LNCaP clone FGC (cell line): Measurements from ENCODE around the gene LASP1.

Experiments
- DNase-seq: peaks from one replicate; pipeline ENCODE4 v3.0.0-alpha.2; 2011; ENCODE audit warnings: low read depth
- H3K4me3 ChIP-seq: 2 replicates; pipeline ENCODE4 v1.5.1; 2011; ENCODE audit warnings: mild to moderate bottlenecking, low read depth, low read length, control low read depth
- TF ChIP-seq, protein P1 (sequence below): IDR thresholded peaks from 2 replicates; pipeline ENCODE4 v1.5.1; 2012; ENCODE audit warnings: mild to moderate bottlenecking; ENCODE audit not compliant: control insufficient read depth, insufficient read depth; ENCODE audit errors: extremely low read depth

The LASP1 gene

DNA sequence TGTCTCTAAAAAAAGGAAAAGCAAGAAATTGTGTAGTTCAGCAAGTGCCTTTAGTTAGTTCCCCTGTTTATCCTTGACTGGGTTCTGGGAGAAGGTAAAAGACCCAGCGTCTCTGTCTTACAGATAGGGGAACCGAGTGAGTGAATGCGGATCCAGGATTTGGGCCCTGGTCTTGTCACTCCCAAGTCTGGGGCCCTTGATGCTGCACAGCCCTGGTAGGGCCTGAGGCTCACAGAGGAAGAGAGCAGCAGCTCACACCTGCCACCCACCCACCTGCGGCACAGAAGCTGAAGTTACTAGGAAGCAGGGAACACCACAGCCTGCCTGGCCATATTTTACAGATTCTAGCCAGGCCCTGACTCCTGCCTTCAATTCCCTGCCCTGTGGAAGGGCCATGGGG is 22.2 kb downstream of the LASP1 start:
- TF ChIP-seq, protein P1, sequence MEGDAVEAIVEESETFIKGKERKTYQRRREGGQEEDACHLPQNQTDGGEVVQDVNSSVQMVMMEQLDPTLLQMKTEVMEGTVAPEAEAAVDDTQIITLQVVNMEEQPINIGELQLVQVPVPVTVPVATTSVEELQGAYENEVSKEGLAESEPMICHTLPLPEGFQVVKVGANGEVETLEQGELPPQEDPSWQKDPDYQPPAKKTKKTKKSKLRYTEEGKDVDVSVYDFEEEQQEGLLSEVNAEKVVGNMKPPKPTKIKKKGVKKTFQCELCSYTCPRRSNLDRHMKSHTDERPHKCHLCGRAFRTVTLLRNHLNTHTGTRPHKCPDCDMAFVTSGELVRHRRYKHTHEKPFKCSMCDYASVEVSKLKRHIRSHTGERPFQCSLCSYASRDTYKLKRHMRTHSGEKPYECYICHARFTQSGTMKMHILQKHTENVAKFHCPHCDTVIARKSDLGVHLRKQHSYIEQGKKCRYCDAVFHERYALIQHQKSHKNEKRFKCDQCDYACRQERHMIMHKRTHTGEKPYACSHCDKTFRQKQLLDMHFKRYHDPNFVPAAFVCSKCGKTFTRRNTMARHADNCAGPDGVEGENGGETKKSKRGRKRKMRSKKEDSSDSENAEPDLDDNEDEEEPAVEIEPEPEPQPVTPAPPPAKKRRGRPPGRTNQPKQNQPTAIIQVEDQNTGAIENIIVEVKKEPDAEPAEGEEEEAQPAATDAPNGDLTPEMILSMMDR = no peak
- no peak overlapping the region for H3K4me3 ChIP-seq
- DNase-seq = no peak

DNA sequence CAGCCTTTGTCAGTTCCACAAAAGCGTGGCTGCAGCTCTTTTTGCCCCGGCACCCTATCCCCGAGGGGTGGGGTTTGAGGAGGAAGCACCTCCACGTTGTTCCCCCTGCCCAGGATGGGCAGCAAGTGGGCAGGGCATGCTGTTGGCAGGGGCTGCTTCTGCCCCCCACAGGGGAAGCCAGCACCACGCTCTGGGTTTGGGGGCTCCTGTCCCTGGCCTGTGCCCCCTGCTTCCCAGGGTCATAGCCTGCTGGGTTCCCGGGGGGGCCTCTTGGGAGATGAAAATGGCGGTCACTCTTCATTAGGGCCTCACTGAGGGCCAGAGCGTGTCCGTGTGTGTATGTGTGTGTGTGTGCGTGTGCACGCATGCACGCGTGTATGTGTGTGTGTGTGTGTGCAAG is 22.8 kb downstream of the LASP1 start:
- TF ChIP-seq, protein P1 = no peak
- H3K4me3 ChIP-seq = no peak overlapping the region
- no peak for DNase-seq

DNA sequence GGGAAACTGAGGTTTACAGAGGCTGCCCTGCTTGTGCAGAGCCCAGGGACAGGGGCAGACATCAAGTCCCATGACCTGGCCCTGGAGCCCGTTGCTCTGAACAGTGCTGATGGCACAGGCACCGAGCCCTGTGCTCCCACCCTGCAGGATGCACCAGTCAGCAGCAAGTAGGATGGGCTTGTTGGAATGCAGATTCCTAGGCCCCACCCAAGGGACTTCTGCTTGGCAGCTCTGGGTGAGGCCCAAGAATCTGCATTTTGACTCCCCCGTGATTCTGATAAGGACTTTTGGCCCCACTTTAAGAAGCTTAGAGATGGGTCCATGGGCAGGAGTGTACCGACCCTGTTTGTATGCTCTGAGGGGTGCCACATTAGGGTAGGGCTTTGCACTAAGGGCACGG is 23.3 kb downstream of the LASP1 start:
- TF ChIP-seq, protein P1 = no peak
- DNase-seq = no peak
- no peak overlapping the region for H3K4me3 ChIP-seq

DNA sequence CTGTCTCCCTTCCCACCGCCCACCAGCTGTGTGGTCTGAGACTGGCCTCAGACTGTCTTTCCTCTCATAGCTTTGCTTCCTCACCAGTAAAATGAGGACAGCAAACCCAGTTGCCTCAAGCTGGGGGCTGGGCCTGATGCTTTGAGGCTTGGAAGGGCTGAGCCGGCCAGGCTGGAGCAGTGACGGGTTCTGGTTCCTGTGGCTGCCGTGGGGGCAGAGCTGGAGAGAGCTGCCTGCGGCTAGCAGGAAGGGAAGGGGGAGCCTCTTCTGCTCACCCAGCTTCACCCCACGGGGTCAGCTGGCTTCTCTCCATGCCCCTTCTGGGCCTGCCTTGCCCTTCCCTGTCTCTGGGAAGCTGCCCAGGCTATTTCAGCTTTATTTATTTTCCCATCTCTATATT is 23.7 kb downstream of the LASP1 start:
- no peak for DNase-seq
- TF ChIP-seq, protein P1 = no peak
- H3K4me3 ChIP-seq = no peak overlapping the region

DNA sequence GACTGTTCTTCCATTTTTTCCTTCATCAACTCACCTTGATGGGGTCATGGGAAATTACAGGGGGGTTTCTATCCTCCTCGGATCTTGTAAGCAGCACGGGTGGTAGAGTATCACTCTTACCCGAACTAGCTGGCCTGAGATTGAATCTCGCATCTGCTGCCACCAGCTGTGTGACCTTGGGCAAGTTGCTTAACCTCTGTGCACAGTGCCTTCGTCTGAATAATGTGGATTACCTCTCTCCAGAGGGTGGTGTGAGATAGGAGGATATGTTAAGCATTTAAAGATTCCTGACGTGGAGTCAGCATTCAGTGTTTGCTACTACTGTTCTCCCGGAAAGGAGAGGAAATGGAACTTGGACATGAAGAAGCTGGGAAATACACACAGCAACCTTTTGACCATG is 24.4 kb downstream of the LASP1 start:
- no peak for DNase-seq
- TF ChIP-seq, protein P1 = no peak
- H3K4me3 ChIP-seq = no peak overlapping the region

DNA sequence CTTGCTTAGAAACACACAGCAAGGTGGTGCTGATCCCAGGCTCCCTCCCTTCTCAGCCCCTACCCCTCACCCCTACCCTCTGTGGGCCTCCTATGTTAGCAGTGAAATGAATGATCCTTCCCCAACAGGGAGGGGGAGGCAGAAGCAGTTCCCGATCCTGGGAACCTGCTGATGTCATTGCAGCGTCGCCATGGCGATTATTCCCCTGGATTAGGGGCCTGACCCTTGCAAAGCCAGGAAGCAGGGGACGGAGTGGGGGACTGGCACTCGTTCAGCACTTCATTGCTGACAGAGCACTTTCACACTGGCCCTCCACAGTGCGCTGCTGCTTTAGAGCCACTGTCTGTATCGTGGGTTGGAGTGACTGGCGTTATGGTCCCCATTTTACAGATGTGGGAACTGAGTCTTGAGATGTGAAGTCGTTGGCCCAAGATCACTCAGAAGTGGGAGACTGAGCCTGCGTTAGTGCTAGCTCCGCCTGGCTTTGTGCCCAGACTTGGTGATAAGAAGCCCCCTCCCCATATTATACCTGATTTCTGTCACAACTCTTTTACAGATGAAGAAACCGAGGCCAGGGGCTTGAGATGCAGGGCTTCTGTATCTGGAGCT is 26.6 kb downstream of the LASP1 start:
- no peak for DNase-seq
- TF ChIP-seq, protein P1 = no peak
- no peak overlapping the region for H3K4me3 ChIP-seq

DNA sequence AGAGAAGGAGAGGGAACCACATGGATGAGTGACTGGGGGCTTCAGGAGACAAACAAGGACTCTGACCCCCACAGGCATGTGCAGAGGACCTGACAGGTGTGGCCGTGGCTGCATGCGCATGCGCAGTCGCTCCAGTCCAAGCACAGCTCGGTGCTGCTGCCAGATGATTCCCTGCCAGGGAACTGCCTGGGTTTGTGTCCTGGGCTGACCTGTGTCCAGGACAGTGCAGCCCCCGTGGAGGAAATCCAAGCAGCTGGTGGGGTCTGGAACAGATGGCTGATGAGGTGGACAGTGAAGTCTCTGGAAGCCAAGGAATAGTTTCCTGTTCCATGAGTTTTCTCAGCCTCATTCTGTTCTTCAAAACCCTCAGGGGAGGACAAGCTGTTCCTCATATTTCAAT is 27.3 kb downstream of the LASP1 start:
- TF ChIP-seq, protein P1 = no peak
- H3K4me3 ChIP-seq = no peak overlapping the region
- DNase-seq = no peak
